ENCODE data around the gene RIMS4. TPM values are rescaled to one million over a fixed set of nuclear protein-coding genes. Genes with fewer than 3 reads are reported as not detected.

RIMS4 gene
- total RNA-seq, 1 donor from 2014 or later = not detected

DNA sequence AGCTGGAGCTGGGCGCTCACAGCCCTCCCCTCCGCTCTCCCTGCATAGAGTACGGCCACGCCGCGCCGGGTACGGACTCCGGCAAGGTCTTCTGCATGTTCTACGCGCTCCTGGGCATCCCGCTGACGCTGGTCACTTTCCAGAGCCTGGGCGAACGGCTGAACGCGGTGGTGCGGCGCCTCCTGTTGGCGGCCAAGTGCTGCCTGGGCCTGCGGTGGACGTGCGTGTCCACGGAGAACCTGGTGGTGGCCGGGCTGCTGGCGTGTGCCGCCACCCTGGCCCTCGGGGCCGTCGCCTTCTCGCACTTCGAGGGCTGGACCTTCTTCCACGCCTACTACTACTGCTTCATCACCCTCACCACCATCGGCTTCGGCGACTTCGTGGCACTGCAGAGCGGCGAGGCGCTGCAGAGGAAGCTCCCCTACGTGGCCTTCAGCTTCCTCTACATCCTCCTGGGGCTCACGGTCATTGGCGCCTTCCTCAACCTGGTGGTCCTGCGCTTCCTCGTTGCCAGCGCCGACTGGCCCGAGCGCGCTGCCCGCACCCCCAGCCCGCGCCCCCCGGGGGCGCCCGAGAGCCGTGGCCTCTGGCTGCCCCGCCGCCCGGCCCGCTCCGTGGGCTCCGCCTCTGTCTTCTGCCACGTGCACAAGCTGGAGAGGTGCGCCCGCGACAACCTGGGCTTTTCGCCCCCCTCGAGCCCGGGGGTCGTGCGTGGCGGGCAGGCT is 60.1 kb downstream of the RIMS4 start:
- no peak for DNase-seq (ENCODE audit: low read depth)
- Histone ChIP-seq H3K36me3 (ENCODE audit: control insufficient read depth, insufficient read depth, low read length) (no peaks in the 10 kb centered on the region), H3K27me3 (ENCODE audit: control insufficient read depth, insufficient read depth, low read length) (peaks cover 38% of the 10 kb centered on the region), H3K4me3 (ENCODE audit: low read depth, low read length) (no peak overlapping the region)
- TF ChIP-seq, protein P1, sequence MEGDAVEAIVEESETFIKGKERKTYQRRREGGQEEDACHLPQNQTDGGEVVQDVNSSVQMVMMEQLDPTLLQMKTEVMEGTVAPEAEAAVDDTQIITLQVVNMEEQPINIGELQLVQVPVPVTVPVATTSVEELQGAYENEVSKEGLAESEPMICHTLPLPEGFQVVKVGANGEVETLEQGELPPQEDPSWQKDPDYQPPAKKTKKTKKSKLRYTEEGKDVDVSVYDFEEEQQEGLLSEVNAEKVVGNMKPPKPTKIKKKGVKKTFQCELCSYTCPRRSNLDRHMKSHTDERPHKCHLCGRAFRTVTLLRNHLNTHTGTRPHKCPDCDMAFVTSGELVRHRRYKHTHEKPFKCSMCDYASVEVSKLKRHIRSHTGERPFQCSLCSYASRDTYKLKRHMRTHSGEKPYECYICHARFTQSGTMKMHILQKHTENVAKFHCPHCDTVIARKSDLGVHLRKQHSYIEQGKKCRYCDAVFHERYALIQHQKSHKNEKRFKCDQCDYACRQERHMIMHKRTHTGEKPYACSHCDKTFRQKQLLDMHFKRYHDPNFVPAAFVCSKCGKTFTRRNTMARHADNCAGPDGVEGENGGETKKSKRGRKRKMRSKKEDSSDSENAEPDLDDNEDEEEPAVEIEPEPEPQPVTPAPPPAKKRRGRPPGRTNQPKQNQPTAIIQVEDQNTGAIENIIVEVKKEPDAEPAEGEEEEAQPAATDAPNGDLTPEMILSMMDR (IDR thresholded peaks at IDR 0.05; ENCODE audit: insufficient read depth, low read length, poor library complexity, severe bottlenecking) = peak; percentile 4

DNA sequence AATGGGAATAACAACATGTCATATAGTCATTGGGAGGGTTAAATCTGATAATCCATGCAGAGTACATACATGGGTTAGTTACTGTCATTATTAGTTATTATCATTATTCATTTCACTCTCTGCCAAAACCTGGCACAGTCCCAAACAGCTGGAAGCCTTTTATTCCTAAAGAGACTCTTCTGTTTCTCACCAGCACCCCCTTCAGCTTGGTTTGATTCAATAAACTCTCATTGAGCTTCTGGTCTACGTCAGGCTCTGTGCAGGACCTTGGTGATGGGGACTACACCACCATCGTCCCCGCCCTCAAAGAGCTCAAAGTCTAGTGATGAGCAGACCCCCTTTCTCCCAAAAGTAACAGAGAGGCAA is 62.4 kb downstream of the RIMS4 start:
- H3K4me3 ChIP-seq (ENCODE audit: low read depth, low read length) = no peak overlapping the region
- H3K36me3 ChIP-seq (ENCODE audit: control insufficient read depth, insufficient read depth, low read length) = no peaks in the 10 kb centered on the region
- DNase-seq (ENCODE audit: low read depth) = no peak
- H3K27me3 ChIP-seq (ENCODE audit: control insufficient read depth, insufficient read depth, low read length) = peaks cover 34% of the 10 kb centered on the region
- TF ChIP-seq, protein P1 (IDR thresholded peaks at IDR 0.05; ENCODE audit: insufficient read depth, low read length, poor library complexity, severe bottlenecking) = no peak

DNA sequence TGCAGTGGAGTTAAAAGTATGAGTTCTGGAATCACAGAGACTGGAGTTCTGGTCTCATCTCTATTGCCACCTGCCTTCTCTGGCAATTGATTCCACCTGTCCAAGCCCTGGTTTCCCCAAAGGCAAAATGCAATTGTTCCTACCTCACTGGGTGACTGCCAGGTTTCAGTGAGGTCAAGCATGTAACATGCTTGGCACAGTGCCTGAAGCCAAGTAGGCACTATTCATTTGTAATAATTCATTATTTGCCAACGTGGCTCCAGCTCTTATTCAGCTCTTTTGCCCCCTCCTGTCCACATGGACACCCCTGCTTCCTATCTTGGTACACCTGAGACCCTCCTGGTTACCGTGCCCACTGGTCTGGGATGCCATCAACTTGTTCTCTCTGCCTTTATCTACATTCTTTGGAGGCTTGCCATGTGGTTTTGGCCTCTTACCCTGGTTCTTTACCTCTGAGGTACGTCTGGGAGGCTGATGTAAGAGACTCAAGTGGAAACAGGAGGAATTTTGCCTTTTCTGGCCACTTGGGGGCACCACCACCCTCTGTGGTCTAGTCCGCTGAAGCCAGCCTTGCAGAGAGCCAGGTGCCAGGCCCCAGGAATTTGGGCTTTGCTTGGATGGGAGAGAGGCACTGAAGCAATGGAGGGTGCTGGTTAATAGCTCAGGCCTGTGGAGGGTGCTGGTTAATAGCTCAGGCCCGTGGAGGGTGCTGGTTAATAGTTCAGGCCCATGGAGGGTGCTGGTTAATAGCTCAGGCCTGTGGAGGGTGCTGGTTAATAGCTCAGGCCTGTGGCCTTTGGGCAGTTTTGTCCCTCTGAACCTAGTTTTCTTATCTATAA is 63.0 kb downstream of the RIMS4 start:
- Histone ChIP-seq H3K27me3 (ENCODE audit: control insufficient read depth, insufficient read depth, low read length) (peaks cover 32% of the 10 kb centered on the region), H3K36me3 (ENCODE audit: control insufficient read depth, insufficient read depth, low read length) (no peaks in the 10 kb centered on the region), H3K4me3 (ENCODE audit: low read depth, low read length) (no peak overlapping the region)
- TF ChIP-seq, protein P1 (IDR thresholded peaks at IDR 0.05; ENCODE audit: insufficient read depth, low read length, poor library complexity, severe bottlenecking) = peak; percentile 80
- DNase-seq (ENCODE audit: low read depth) = peak; percentile 66

DNA sequence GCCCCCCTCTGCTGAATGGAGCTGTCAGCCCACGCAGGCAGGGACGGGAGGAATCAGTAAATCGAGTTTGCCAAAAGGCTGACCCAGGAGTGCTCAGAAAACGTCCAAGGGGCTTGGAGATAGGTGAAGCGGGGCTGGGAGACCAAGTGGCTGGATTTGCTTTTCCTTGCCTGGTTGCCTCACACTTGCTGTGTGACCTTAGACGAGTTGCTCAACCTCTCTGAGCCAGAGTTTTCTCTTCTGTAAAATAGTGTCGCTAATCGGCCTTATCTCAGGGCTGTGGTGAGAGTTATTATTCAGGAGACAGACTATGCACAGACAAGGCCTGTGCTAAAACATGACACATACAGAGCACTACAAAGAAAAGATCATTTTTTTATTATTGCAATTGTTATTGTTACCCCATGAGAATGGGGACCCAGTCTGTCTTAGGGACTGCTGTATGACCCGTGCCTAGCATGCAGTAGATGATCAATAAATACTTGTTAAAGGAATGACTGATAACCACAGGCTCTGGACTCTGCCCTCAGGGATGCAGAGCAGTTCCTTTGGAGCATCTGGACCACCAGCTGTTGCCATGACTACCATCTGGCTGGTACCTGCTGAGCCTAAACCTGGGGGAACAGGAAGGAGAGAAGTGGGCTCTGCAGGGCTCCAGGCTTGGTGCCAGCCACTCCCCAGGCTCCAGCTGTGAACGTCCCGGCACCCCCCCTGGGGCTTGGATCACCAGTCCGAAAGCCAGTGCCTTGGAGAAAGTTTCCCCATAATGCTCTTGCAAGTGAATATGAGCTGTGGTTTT is 63.8 kb downstream of the RIMS4 start:
- no peaks in the 10 kb centered on the region for H3K36me3 ChIP-seq (ENCODE audit: control insufficient read depth, insufficient read depth, low read length)
- peak overlapping the region; percentile 39 for H3K4me3 ChIP-seq (ENCODE audit: low read depth, low read length)
- H3K27me3 ChIP-seq (ENCODE audit: control insufficient read depth, insufficient read depth, low read length) = peaks cover 29% of the 10 kb centered on the region
- TF ChIP-seq, protein P1 (IDR thresholded peaks at IDR 0.05; ENCODE audit: insufficient read depth, low read length, poor library complexity, severe bottlenecking) = no peak
- DNase-seq (ENCODE audit: low read depth) = no peak

DNA sequence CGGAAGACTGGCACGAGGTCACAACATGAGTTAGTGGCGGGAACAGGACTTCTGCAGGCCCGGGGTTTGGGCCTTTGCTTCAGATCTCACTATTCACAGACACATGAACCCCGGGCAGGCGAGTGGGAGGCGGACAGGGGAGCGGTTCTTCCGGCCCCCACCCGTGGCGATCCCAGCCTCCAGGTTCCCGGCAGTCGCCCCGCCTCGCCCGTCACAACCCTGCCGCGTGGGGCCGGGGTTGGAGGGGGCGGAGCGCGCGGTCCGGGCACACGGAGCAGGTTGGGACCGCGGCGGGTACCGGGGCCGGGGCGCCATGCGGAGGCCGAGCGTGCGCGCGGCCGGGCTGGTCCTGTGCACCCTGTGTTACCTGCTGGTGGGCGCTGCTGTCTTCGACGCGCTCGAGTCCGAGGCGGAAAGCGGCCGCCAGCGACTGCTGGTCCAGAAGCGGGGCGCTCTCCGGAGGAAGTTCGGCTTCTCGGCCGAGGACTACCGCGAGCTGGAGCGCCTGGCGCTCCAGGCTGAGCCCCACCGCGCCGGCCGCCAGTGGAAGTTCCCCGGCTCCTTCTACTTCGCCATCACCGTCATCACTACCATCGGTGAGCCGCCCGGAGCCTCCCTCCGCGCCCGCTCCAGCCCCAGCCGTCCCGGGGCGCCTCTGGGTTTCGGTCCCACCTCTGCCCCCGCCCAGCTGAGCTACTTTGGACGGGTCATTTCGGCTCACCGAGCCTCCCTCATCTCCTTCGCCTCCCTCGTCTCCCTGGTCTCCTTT is 64.6 kb downstream of the RIMS4 start, which contains the start of gene KCNK15:
TSS of gene KCNK15 (plus strand) at position 268 of the 769 bp plus-strand sequence. CDS start at position 314, 46 bp downstream.
- no peak for DNase-seq (ENCODE audit: low read depth)

More for the DNA sequence above, 64.6 kb downstream of the RIMS4 start, which contains the start of gene KCNK15:
- H3K27me3 ChIP-seq (ENCODE audit: control insufficient read depth, insufficient read depth, low read length) = peaks cover 23% of the 10 kb centered on the region
- H3K36me3 ChIP-seq (ENCODE audit: control insufficient read depth, insufficient read depth, low read length) = no peaks in the 10 kb centered on the region
- TF ChIP-seq, protein P1 (IDR thresholded peaks at IDR 0.05; ENCODE audit: insufficient read depth, low read length, poor library complexity, severe bottlenecking) = no peak
- H3K4me3 ChIP-seq (ENCODE audit: low read depth, low read length) = peak within 1 kb of the TSS; percentile 39

All from kidney epithelial cell (primary cell).